Right atrium auricular region (tissue), 2 donors: ENCODE results near the gene MAK. TPM values are rescaled to one million over a fixed set of nuclear protein-coding genes. Genes with fewer than 3 reads are reported as not detected.
"Not testable (repeated sequence)": the region's sequence is repeated elsewhere in the genome, so short reads cannot be mapped to it uniquely, and the experiment has no call there.

Source experiments
- DNase-seq: peaks from one replicate; pipeline ENCODE4 v3.0.0-alpha.2; 2019; ENCODE audit warnings: low spot score
- H3K27ac ChIP-seq, 2 donors: fragments of 200-600 bp; sonication (generic); 1 replicate in 1 of 2; 2 replicates in 1 of 2; pipeline ENCODE4 v1.5.1; 2016 to 2019
- H3K27me3 ChIP-seq, 2 donors: fragments of 200-600 bp; sonication (generic); one replicate each; pipeline versions ENCODE4 v1.5.1 to v1.6.0; 2017 to 2019
- H3K36me3 ChIP-seq: fragments of 200-600 bp; sonication (generic); one replicate; pipeline ENCODE4 v1.5.1; 2016
- H3K4me1 ChIP-seq, 2 donors: fragments of 200-600 bp; sonication (generic); one replicate each; pipeline versions ENCODE4 v1.5.1 to v1.6.0; 2017 to 2019
- H3K4me3 ChIP-seq, 2 donors: fragments of 200-600 bp; sonication (generic); 1 replicate in 1 of 2; 2 replicates in 1 of 2; pipeline ENCODE4 v1.5.1; 2017 to 2019; ENCODE audit warnings: mild to moderate bottlenecking in 1 of 2, moderate library complexity in 1 of 2
- H3K9me3 ChIP-seq, 2 donors: fragments of 200-600 bp; sonication (generic); one replicate each; pipeline ENCODE4 v1.5.1; 2019
- total RNA-seq, 2 donors: library from RNA; depleted of rRNA; stranded (reverse); fragments of >200 nt; gene quantifications; one replicate each; pipeline ENCODE4 v1.1.0, GENCODE V29; 2016
- TF ChIP-seq, protein P1 (sequence below), 2 donors: fragments of 200-600 bp; sonication (generic); IDR thresholded peaks; one replicate each; pipeline ENCODE4 v1.5.1; 2019; ENCODE audit warnings: antibody characterized with exemption in 2 of 2

The MAK gene
- total RNA-seq, 2 donors from 2014 or later = 0.16 TPM; not detected in 1

DNA sequence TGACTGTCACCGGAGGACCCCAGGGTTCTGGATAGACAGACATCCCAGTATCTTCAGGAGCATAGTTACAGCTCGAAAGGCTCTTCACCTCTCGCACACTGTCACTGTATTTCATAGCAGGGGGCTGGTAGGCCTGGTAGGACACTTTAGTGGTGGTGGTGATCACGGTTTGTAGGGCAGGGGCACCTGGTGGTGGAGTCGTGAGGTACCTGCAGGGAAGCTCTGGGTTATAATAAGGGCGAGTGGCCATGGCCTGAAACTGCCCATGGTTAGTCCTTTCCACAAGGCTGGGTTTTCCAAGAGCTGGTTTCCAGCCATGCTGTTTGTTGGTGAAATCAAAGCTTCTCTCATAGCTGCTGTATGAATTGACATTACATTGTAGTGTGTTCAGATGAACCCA is 35.9 kb upstream of the MAK start:
- Histone ChIP-seq H3K9me3 (no peaks in the 10 kb centered on the region), H3K36me3 (no peaks in the 10 kb centered on the region), H3K27me3 (no peaks in the 10 kb centered on the region), H3K27ac (no peak overlapping the region), H3K4me3 (no peak overlapping the region), H3K4me1 (no peaks in the 10 kb centered on the region)
- TF ChIP-seq, protein P1, sequence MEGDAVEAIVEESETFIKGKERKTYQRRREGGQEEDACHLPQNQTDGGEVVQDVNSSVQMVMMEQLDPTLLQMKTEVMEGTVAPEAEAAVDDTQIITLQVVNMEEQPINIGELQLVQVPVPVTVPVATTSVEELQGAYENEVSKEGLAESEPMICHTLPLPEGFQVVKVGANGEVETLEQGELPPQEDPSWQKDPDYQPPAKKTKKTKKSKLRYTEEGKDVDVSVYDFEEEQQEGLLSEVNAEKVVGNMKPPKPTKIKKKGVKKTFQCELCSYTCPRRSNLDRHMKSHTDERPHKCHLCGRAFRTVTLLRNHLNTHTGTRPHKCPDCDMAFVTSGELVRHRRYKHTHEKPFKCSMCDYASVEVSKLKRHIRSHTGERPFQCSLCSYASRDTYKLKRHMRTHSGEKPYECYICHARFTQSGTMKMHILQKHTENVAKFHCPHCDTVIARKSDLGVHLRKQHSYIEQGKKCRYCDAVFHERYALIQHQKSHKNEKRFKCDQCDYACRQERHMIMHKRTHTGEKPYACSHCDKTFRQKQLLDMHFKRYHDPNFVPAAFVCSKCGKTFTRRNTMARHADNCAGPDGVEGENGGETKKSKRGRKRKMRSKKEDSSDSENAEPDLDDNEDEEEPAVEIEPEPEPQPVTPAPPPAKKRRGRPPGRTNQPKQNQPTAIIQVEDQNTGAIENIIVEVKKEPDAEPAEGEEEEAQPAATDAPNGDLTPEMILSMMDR (IDR thresholded peaks at IDR 0.05) = no peak
- no peak for DNase-seq

DNA sequence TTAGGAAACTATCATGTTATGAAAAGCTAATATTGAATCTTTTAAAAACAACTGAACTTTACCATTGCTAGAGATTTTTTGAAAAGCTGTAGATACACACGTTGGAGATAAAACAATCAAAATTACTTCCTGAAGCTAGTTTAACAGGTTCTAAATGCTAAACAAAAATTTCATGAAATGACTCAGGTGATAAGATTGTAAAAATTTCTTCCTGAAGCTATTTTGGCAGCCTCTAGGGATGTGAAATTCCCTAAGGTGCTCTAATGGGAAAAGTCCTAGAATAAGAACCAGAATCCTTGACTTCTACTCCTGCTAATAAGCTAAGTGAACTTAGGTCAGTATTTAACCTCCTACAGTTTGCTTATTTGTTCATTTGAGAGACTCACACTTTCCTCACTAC is 35.0 kb upstream of the MAK start:
- H3K36me3 ChIP-seq = no peaks in the 10 kb centered on the region
- TF ChIP-seq, protein P1 (IDR thresholded peaks at IDR 0.05) = no peak
- no peak overlapping the region for H3K27ac ChIP-seq
- no peaks in the 10 kb centered on the region for H3K4me1 ChIP-seq
- no peak for DNase-seq
- no peak overlapping the region for H3K4me3 ChIP-seq
- H3K27me3 ChIP-seq = no peaks in the 10 kb centered on the region
- H3K9me3 ChIP-seq = no peaks in the 10 kb centered on the region

GRCh38 chr6:10867952-10868351 is 29.6 kb upstream of the MAK start:
- Histone ChIP-seq H3K27ac (no peak overlapping the region), H3K36me3 (no peaks in the 10 kb centered on the region), H3K9me3 (no peaks in the 10 kb centered on the region), H3K4me3 (no peak overlapping the region), H3K27me3 (no peaks in the 10 kb centered on the region), H3K4me1 (no peaks in the 10 kb centered on the region)
- DNase-seq = no peak
- TF ChIP-seq, protein P1 (IDR thresholded peaks at IDR 0.05) = no peak

- H3K4me3 ChIP-seq, DNase-seq, H3K27ac ChIP-seq, H3K9me3 ChIP-seq, H3K36me3 ChIP-seq, H3K4me1 ChIP-seq, H3K27me3 ChIP-seq: not testable (repeated sequence)
These were observed 28.4 kb upstream of the MAK start for GRCh38 chr6:10866709-10867108.

DNA sequence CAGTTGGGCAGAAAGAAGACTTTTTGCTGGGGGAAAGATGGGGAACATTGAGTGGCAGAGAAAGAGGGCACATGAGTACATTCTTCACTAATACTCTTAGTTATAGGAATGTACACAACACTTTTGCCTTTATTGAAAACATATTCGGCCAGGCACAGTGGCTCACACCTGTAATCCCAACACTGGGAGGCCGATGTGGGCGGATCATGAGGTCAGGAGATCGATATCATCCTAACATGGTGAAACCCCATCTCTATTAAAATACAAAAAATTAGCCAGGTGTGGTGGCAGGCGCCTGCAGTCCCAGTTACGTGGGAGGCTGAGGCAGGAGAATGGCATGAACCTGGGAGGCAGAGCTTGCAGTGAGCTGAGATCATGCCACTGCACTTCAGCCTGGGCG is 24.7 kb upstream of the MAK start:
- not testable (repeated sequence) for H3K27ac ChIP-seq, H3K4me1 ChIP-seq, H3K36me3 ChIP-seq, DNase-seq, H3K27me3 ChIP-seq, H3K4me3 ChIP-seq, H3K9me3 ChIP-seq

- TF ChIP-seq, protein P1 (IDR thresholded peaks at IDR 0.05) = no peak
- Histone ChIP-seq H3K9me3 (no peaks in the 10 kb centered on the region), H3K27ac (no peak overlapping the region), H3K27me3 (no peaks in the 10 kb centered on the region), H3K4me3 (no peak overlapping the region), H3K36me3 (no peaks in the 10 kb centered on the region), H3K4me1 (no peaks in the 10 kb centered on the region)
- no peak for DNase-seq
These were observed 24.0 kb upstream of the MAK start for GRCh38 chr6:10862361-10862760.

DNA sequence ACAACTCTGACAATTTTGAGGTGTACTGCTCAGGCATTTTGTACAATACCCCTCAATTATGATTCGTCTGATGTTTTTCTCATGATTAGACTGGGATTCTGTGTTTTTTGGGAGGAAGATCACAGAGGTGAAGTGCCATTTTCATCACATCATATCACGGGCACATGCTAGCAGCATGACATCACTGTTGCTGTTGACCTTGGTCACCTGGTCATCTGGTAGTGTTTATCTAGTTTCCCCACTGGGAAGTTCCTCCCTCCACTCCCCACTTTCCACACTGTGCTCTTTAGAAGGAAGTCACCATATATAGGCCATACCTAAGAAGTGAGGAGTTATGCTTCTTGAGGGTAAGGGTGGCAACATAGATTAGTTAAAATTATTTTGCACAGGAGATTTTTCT is 22.7 kb upstream of the MAK start:
- no peak overlapping the region for H3K4me3 ChIP-seq
- TF ChIP-seq, protein P1 (IDR thresholded peaks at IDR 0.05) = no peak
- H3K27me3 ChIP-seq = no peaks in the 10 kb centered on the region
- H3K27ac ChIP-seq = no peak overlapping the region
- no peak for DNase-seq
- H3K4me1 ChIP-seq = no peaks in the 10 kb centered on the region
- no peaks in the 10 kb centered on the region for H3K9me3 ChIP-seq
- H3K36me3 ChIP-seq = no peaks in the 10 kb centered on the region
